Activated effector memory CD4-positive, alpha-beta T cell treated with anti-CD3 and anti-CD28 coated beads, Interleukin-2, amount 50 U/mL, for 16 hours (primary cell): Measurements from ENCODE around the gene EFHD1.
A peak's percentile ranks its signal among the peaks of the same experiment; 100 is the strongest.
"Not testable (repeated sequence)": the region's sequence is repeated elsewhere in the genome, so short reads cannot be mapped to it uniquely, and the experiment has no call there.

ENCODE experiments used
- DNase-seq: peaks from one replicate; pipeline ENCODE4 v3.0.0-alpha.2; 2020

Gene EFHD1

GRCh38 chr2:232653441-232653840 is 20.0 kb downstream of the EFHD1 start:
- DNase-seq, result no peak

DNA sequence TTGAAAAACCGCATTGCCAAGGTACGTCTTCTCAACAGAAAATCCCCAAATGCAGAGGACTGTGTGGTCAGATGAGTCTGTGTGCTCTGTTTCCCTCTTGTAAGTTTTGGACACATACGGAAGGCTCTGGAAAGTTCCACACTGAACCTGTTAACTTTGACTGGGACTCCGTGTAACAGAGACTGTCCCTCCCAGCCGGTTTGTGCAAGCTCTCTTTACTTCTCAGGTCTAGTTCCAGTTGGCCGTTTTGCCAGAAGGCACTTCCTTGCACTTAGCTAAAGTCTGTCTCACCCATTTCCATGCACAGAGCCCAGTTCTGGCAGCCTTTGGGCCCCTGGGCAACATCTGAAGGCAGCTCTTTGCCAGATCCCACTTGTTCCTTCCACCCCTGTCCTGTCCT is 22.0 kb downstream of the EFHD1 start:
- no peak for DNase-seq

DNA sequence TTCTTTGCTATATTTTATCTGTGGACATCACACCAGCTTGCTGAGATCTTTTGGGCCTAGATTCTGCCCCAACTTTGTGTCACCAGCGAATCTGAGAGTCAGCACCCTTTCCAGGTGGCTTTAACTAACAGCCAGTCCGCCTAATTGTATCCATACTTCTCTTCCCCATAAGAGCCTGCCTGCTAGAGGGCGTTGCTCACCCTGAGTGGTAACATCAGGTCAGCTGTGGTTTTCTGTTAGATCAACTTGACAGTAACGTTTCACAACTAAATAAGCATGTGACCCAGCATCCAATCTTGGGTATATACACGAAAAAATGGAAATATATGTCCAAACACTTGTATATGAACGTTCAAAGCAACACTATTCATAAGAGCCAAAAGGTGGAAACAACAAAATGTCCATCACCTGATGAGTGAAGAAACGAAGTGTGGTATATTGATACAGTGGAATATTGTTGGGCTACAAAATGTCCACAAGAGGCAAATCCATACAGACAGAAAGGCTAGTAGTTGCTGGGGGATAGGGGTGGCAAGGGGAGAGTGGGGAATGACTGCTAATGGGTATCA is 24.9 kb downstream of the EFHD1 start:
- no peak for DNase-seq

DNA sequence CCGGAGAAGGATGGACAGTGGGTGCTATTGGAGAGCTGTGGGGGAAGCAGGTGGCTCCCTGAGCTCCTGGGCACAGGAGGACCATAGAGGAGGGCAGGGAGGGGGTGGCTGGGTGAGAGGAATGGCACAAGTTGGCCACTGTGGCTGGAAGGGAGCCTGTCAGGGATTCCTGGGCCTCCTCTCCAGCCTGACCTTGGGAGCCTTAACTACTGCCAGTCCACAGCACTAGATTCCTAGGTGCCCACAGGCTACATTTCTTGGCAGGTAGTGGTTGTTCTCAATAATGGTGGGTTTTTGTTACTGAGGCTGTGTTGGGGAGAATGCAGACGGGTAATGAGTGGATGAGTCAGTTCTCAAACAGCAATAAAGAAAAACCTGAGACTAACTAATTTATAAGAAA is 26.0 kb downstream of the EFHD1 start:
- DNase-seq, result no peak

DNA sequence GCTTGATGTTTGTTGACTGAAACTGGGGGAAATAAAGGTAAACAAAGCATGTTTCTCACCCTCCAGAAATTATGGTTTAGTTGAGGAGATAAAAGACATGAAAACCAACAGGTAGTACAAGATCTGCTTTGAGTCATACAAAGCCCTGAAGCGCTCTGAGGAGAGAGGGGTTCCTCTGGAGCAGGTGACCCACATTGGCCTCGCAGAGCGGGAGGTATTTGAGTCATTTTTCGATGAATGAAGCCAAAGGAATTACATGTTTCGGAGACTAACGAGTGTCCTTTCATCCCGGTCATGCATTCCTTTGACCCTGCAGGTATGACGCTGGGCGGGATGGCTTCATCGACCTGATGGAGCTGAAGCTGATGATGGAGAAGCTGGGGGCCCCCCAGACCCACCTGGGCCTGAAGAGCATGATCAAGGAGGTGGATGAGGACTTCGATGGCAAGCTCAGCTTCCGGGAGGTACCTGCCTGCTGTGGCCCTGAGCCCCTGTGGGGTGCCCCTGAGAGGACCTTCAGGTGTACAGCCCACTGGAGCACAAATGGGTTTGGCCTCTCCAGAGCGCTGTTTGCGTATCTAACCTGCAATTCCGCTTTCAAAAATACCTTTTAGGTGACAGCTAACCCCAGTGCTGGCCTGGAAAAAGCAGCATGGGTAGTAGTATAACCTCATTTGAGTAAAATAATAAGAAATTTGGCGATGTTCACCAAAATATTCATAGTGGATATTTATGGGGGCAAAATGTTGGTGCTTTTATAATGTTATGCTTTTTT is 29.3 kb downstream of the EFHD1 start:
- no peak for DNase-seq

DNA sequence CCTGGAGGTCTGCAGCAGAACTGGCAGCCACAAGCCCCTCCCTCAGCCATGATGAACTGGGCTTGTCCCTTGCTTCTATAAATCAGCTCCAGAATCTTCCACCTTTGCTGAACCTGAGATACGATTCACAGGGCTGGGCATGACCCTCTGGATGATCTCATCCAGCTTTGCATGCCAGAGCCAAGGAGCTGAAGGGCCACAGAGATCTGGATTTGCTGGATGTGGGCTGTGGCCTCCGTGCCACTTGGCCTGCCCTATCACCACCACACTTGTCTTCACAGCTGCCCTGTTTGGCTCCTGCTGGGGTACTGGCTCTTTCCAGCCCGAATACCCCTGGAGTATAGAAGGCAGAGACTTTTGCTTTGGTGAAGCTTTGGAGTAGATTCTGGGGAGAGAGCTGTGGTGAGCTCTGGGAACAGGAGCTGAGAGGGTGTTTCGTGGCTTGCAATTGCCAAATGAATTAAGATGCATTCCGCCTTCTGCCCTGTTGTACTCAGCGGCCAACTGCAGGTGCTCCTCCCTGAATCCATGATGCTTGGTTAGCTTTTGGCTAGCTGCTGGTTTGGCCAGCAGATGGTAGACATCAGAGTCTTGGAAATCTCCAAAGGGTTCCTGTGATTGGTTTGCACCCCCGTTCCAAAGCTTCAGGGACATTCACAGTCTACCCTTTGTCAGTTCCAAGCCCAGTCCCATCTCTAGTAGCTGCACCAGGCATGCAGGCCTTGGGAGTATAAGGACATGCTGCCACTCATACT is 32.8 kb downstream of the EFHD1 start:
- no peak for DNase-seq

GRCh38 chr2:232667989-232668583 is 34.7 kb downstream of the EFHD1 start:
- DNase-seq, result no peak

- DNase-seq, result no peak
Observed at GRCh38 chr2:232668805-232669444, 35.5 kb downstream of the EFHD1 start.

GRCh38 chr2:232672588-232672987 is 39.2 kb downstream of the EFHD1 start:
- no peak for DNase-seq

DNA sequence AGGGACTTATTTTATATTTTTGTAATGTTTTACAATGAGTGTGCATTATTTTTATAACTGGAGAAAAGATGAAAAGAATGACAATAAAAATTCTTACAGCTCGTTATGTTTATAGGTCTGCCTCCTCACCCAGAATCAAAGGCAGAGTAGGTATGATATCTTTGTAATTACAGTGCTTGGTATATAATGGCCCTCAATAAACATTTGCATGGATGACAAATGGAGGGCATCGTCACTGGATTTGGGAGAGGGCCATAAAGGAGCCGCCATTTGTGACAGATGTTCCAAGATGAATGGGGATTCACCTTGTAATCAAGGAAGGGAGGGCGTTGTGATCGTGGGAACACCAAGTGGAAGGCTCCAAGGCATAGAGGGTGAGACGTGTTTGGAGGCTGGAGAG is 41.1 kb downstream of the EFHD1 start:
- no peak for DNase-seq

GRCh38 chr2:232675381-232675780 is 42.0 kb downstream of the EFHD1 start:
- no peak for DNase-seq

GRCh38 chr2:232680006-232680405 is 46.6 kb downstream of the EFHD1 start:
- DNase-seq, result no peak

DNA sequence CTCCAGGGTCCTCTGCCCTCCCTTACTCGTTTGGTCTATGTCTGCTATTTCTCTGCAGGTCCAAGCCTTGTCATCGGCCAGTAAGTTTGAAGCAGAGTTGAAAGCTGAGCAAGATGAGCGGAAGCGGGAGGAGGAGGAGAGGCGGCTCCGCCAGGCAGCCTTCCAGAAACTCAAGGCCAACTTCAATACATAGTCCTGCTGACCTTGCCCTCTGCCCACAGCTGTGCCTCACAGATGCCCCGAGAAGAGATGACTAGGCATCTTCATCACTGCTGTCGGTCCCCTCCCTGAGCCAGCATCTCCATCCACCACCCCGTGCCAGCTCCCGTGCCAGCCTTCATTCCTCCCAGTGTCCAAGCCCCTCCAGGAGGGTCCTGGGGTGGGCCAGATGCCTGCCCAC is 48.1 kb downstream of the EFHD1 start:
- DNase-seq, result no peak

DNA sequence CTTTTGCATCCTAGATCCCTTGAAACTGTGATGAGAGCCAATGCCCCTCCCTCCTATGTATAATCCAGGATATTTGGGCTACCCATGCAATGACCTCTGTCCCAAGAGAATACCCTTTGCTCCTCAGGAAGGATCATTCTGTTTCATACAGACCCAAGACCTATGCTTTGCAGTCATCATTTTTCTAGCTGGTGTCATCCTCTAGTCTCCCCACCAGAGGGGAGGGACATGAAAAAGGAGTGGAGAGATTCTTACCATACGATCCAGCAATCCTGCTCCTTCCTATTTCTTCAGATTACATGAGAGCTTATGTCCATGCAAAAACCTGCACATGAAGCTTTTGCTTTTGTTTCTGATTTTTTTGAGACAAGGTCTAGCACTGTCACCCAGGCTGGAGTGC is 50.0 kb downstream of the EFHD1 start:
- DNase-seq, result no peak

DNA sequence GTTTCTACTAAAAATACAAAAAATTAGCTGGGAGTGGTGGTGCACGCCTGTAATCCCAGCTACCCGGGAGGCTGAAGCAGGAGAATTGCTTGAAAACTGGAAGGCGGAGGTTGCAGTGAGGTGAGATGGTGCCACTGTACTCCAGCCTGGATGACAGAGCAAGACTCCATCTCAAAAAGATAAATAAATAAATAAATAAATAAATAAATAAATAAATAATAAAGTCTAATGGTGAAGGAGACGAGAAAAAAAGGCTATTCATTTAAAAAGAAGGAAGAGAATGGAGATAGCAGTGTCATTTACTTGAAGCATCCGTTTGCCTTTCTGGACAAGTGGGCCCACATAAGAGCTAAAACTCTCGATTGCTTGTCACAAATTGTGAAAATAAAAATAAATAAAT is 52.0 kb downstream of the EFHD1 start:
- not testable (repeated sequence) for DNase-seq

DNA sequence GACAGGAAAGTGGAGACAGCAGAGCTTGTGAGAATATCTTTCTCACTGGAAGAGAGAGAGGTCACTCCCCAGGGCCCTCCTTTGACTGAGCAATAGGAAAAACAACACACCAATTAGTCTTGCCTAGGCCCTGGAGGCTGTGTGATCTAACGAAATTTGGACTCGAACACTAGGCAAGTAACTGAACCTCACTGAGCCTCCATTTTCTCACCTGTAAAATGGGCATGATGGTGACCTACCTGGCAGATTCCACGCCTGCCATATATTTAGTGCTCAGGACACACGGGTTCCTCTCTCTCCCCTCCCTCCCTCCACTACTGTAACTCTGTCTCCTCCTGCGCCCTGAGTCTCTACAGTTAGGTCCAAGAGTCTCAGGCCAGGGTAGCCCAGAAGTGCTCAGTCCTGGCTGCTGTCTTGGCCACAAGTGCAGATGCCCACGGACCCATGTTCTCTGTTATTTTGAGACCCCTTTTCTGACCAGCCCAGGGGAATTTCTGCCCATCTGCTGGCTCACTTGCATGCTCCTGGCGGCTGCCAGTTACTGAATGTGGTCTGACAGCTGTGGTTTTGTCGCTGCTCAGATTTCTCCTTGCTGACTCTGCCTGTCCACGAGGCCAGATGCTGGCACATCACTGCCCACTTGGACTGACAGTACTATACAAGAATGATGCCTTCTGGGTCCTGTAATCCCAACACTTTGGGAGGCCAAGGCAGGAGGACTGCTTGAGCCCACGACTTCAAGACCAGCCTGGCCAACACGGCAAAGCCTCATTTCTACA is 54.2 kb downstream of the EFHD1 start:
- peak; percentile 47 for DNase-seq

GRCh38 chr2:232688201-232688600 is 54.8 kb downstream of the EFHD1 start:
- peak; percentile 36 for DNase-seq

DNA sequence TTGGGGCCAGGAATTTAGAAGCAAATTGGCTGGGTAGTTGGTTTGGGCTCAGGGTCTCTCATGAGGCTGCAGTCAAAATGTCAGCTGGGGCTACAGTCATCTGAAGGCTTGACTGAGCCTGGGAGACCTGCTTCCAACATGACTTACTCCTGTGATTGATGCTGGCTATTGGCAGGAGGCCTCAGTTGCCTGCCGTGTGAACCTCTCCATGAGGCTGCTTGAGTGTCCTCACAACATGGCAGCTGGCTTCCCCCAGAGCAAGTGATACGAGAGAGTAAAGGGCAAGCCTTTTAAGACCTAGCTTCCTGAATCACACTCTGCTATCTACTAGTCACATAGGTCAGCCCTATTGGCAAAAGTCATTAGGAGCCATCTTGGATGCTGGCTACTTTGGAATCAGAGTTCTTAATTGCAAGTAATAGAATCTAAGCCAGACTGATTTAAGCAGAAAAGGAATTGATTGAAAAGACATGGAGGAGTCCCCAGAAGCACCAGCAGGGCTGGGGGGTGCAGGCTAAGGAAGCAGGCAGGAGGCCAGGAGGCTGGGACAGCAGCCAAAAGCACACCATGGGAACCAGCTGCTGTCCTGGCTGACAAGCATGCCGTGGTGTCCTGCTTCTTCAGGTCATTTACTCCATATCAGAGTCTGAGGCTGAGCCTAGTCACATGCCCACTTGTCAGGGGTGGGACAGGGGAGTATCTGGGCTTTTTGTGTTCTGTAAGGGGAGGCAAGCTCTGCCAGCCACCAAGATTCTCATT is 55.9 kb downstream of the EFHD1 start:
- DNase-seq, result peak; percentile 27

- DNase-seq, result not testable (repeated sequence)
Observed at GRCh38 chr2:232691117-232691516, 57.7 kb downstream of the EFHD1 start.

- DNase-seq, result no peak
Observed at GRCh38 chr2:232693344-232693743, 59.9 kb downstream of the EFHD1 start.

DNA sequence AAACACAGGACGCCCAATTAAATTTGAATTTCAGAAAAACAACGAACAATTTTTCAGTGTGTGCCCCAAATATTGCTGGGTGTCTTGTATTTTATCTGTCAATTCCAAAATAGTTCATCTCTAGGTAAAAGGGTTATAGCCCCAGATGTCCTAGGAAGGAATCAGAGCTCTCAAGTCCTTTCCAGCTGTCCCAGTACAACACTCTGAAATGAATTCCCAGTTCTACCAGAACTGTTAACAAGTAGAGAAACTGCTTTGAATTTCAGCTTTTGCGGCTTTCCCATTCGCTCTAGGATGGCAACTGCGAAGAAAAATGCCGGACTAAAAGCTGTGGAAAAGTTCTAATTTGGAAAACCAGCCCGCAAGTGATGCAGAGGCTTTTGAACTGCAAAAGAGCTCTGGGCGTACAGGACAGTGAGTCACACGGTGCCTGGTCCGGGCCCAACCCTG is 63.2 kb downstream of the EFHD1 start:
- DNase-seq, result no peak
